ENCODE results near the gene POU1F1. TPM values are rescaled to one million over a fixed set of nuclear protein-coding genes. Genes with fewer than 3 reads are reported as not detected.

POU1F1 gene, protein sequence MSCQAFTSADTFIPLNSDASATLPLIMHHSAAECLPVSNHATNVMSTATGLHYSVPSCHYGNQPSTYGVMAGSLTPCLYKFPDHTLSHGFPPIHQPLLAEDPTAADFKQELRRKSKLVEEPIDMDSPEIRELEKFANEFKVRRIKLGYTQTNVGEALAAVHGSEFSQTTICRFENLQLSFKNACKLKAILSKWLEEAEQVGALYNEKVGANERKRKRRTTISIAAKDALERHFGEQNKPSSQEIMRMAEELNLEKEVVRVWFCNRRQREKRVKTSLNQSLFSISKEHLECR
- total RNA-seq, result not detected in 2 replicates

DNA sequence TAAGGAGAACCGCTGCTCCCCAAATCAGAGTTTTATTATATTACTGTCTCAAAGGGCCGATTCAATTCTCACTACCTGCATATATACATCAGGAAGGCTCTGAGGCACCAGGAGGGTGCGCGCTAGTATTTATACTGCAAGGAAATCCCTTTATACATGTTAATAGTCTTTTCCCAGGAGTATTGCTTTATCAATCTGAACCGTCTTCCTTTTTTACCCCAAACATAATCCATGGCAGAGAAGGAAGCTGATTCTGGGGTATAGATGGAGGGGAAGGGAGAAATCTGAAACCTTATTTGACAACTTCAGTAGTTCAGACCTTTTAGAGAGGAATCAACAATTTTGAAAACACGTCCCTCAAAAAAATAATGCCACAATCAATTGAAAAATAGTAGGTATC is at the start of gene POU1F1:
TSS of gene POU1F1 (minus strand) at position 101 of the 400 bp plus-strand sequence. CDS start 122 bp downstream, outside the sequence.

DNA sequence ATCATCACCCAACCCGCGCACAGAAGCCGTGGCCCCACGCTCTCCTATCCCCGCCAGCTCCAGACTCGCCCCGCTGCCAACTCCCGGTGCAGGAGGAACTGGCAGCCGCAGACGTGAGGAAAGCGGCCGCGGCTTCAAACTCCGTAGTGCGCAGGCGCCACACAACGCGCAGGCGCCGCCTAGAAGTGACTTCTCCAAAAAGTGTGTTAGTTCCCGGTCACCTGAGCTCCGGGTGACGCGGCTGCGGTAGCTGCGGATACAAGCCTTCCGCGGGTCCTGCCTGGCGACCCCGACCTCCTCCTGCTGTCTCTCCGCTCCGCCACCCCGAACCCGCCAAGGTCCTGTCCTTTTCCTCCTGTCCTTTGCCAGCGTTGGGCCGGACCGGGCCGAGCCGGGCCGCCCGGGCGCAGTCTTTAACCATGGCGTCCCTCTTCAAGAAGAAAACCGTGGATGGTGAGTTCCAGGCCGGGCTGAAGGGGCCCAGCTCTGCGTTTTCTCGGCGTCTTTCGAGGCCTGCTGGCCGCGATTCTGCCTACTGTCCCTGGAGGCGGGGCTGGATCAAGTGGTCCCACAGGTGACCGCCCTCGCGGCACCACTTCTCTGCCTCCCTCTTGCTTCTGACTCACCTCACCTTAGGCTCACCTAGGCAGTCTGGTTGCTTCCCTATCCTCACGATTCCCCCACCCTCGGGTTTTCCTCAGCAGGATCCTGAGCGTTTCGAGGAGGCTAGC is 49.1 kb downstream of the POU1F1 start, which contains the start of gene CHMP2B:
TSS of gene CHMP2B (plus strand) at position 206 of the 731 bp plus-strand sequence. CDS start at position 420, 214 bp downstream.

Small RNA genes within 50 kb of the gene (small RNA-seq; reads per million reads assigned to genes)
- gene MIR4795, result not detected

Other genes starting within 250 kb of the POU1F1 start
- gene CHMP2B, start 49.3 kb downstream of the POU1F1 start, total RNA-seq, result 31.2 and 31.6 TPM in 2 replicates